Natural killer cell (primary cell): Measurements from ENCODE around the gene ADCY2. TPM values are rescaled to one million over a fixed set of nuclear protein-coding genes. Genes with fewer than 3 reads are reported as not detected.

ENCODE experiments used
- ATAC-seq, 3 donors: fragments of 150-1000 bp in 2 of 3; fragments of 200-7000 bp in 1 of 3; cut with Tn5 transposase; 1 replicate in 1 of 3; 2 replicates in 2 of 3; pipeline ENCODE4 v1.10.0; 2021; ENCODE audit warnings: mild to moderate bottlenecking in 2 of 3, moderate library complexity in 2 of 3
- DNase-seq, 2 donors: peaks; one replicate each; pipeline versions ENCODE4 v3.0.0 to v3.0.0-alpha.2; 2013 to 2021; ENCODE audit warnings: mixed read lengths in 1 of 2
- H3K27ac ChIP-seq: one replicate; pipeline ENCODE4 v1.5.1; 2013; ENCODE audit warnings: mild to moderate bottlenecking, low read length
- H3K27me3 ChIP-seq: one replicate; pipeline ENCODE4 v1.6.1; 2013; ENCODE audit warnings: low read length; ENCODE audit not compliant: control insufficient read depth, insufficient read depth
- H3K36me3 ChIP-seq: one replicate; pipeline ENCODE4 v1.6.1; 2013; ENCODE audit warnings: low read length; ENCODE audit not compliant: control insufficient read depth, insufficient read depth
- H3K4me1 ChIP-seq: one replicate; pipeline ENCODE4 v1.6.1; 2013; ENCODE audit warnings: low read length; ENCODE audit not compliant: control insufficient read depth, insufficient read depth
- H3K4me3 ChIP-seq: one replicate; pipeline ENCODE4 v1.5.1; 2013; ENCODE audit warnings: low read length
- H3K9me3 ChIP-seq: one replicate; pipeline ENCODE4 v1.6.1; 2013; ENCODE audit warnings: low read length; ENCODE audit not compliant: control insufficient read depth, insufficient read depth
- H3K27ac Mint-ChIP-seq, 2 donors: one replicate each; pipeline ENCODE4 v1.8.0; 2022; ENCODE audit warnings: mild to moderate bottlenecking in 2 of 2, mixed read lengths in 2 of 2, moderate library complexity in 1 of 2
- H3K27me3 Mint-ChIP-seq, 2 donors: one replicate each; pipeline ENCODE4 v1.8.0; 2022; ENCODE audit warnings: low read depth in 2 of 2, mixed read lengths in 2 of 2
- H3K36me3 Mint-ChIP-seq: one replicate; pipeline ENCODE4 v1.8.0; 2022; ENCODE audit warnings: mixed read lengths
- H3K4me1 Mint-ChIP-seq, 2 donors: one replicate each; pipeline ENCODE4 v1.8.0; 2022; ENCODE audit warnings: mixed read lengths in 2 of 2
- H3K4me3 Mint-ChIP-seq: one replicate; pipeline ENCODE4 v1.8.0; 2022; ENCODE audit warnings: mild to moderate bottlenecking, moderate library complexity, mixed read lengths
- H3K9me3 Mint-ChIP-seq, 2 donors: one replicate each; pipeline ENCODE4 v1.8.0; 2022; ENCODE audit warnings: mixed read lengths in 2 of 2
- WGBS: methylation state at CpG from one replicate; pipeline ENCODE4 v1.1.7; 2013; ENCODE audit warnings: missing lambda C conversion rate; ENCODE audit not compliant: insufficient coverage; 5-methylcytosine and 5-hydroxymethylcytosine counted together
- intact Hi-C: fragments of 100-400 bp; cut with micrococcal nuclease; formaldehyde crosslinking; loops from one replicate; pipeline ENCODE4 v1.14.2; 2022
- total RNA-seq, 4 donors: library from RNA; stranded (reverse); fragments of 120-200 nt in 1 of 4; gene quantifications; one replicate each; pipeline versions ENCODE4 v1.2.3 to v1.2.4, GENCODE V29; 2013 to 2022
- TF ChIP-seq, protein P1 (sequence below): fragments of 200-600 bp; IDR thresholded peaks from one replicate; pipeline ENCODE4 v1.8.0; 2022; ENCODE audit warnings: antibody characterized with exemption

Gene ADCY2
- total RNA-seq, 3 donors from 2014 or later (not counting 1 experiment from before 2014, with no cell fraction given): not detected

DNA sequence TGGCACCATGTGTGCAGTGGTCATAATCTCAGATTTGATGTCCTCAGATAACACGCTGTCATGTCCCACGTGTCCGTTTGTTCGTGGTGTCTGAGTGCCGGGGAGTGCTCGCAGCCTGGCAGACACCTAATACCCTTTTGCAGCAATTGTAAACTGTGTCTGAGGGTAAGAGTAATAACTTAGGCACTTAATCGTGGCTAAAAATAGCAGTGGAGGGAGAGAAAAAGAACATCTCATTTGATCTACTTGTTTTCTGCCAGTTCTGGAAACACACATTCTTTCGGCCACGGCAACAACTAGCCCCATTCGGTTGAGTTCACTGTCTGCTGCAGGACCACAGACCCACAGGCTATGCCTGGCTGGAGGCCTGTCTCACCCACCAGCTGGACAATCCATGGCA lies 16.5 kb downstream of the ADCY2 start:
- no peak overlapping the region for H3K27ac Mint-ChIP-seq
- Histone ChIP-seq H3K4me1 (no peaks in the 10 kb centered on the region), H3K9me3 (no peaks in the 10 kb centered on the region), H3K27ac (no peak overlapping the region), H3K27me3 (no peaks in the 10 kb centered on the region), H3K36me3 (no peaks in the 10 kb centered on the region), H3K4me3 (no peak overlapping the region)
- no peaks in the 10 kb centered on the region for H3K27me3 Mint-ChIP-seq
- TF ChIP-seq, protein P1, sequence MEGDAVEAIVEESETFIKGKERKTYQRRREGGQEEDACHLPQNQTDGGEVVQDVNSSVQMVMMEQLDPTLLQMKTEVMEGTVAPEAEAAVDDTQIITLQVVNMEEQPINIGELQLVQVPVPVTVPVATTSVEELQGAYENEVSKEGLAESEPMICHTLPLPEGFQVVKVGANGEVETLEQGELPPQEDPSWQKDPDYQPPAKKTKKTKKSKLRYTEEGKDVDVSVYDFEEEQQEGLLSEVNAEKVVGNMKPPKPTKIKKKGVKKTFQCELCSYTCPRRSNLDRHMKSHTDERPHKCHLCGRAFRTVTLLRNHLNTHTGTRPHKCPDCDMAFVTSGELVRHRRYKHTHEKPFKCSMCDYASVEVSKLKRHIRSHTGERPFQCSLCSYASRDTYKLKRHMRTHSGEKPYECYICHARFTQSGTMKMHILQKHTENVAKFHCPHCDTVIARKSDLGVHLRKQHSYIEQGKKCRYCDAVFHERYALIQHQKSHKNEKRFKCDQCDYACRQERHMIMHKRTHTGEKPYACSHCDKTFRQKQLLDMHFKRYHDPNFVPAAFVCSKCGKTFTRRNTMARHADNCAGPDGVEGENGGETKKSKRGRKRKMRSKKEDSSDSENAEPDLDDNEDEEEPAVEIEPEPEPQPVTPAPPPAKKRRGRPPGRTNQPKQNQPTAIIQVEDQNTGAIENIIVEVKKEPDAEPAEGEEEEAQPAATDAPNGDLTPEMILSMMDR: no peak
- ATAC-seq (no peak), DNase-seq (no peak)
- H3K4me3 Mint-ChIP-seq: no peak overlapping the region
- H3K4me1 Mint-ChIP-seq: no peaks in the 10 kb centered on the region
- no peaks in the 10 kb centered on the region for H3K36me3 Mint-ChIP-seq
- intact Hi-C loops: no loop called here
- 87% methylated on average over 10 of the region's 10 CpGs for WGBS
- peaks cover under 1 to 7% of the 10 kb centered on the region in 2 donors for H3K9me3 Mint-ChIP-seq

- no peaks in the 10 kb centered on the region for H3K36me3 ChIP-seq
- peaks cover 6 to 7% of the 10 kb centered on the region in 2 donors for H3K9me3 Mint-ChIP-seq
- H3K27ac Mint-ChIP-seq: no peak overlapping the region
- no peaks in the 10 kb centered on the region for H3K4me1 ChIP-seq
- no peaks in the 10 kb centered on the region for H3K27me3 Mint-ChIP-seq
- no peak for DNase-seq
- ATAC-seq: no peak
- intact Hi-C loops: no loop called here
- 92% methylated on average over 7 of the region's 7 CpGs for WGBS
- no peak overlapping the region for H3K4me3 ChIP-seq
- no peaks in the 10 kb centered on the region for H3K36me3 Mint-ChIP-seq
- H3K4me3 Mint-ChIP-seq: no peak overlapping the region
- H3K27ac ChIP-seq: no peak overlapping the region
- TF ChIP-seq, protein P1: no peak
- H3K4me1 Mint-ChIP-seq: no peaks in the 10 kb centered on the region
- H3K9me3 ChIP-seq: no peaks in the 10 kb centered on the region
- no peaks in the 10 kb centered on the region for H3K27me3 ChIP-seq
These were observed 19.2 kb downstream of the ADCY2 start for GRCh38 chr5:7415123-7415522.

GRCh38 chr5:7415587-7416535 lies 19.9 kb downstream of the ADCY2 start:
- Histone ChIP-seq H3K9me3 (no peaks in the 10 kb centered on the region), H3K27ac (no peak overlapping the region), H3K27me3 (no peaks in the 10 kb centered on the region), H3K4me3 (no peak overlapping the region), H3K36me3 (no peaks in the 10 kb centered on the region), H3K4me1 (no peaks in the 10 kb centered on the region)
- WGBS: 89% methylated on average over 9 of the region's 10 CpGs
- no peak for DNase-seq
- TF ChIP-seq, protein P1: no peak
- H3K4me1 Mint-ChIP-seq: no peaks in the 10 kb centered on the region
- H3K36me3 Mint-ChIP-seq: no peaks in the 10 kb centered on the region
- H3K4me3 Mint-ChIP-seq: no peak overlapping the region
- ATAC-seq: no peak
- H3K27ac Mint-ChIP-seq: no peak overlapping the region
- H3K9me3 Mint-ChIP-seq: peaks cover 6 to 7% of the 10 kb centered on the region in 2 donors
- H3K27me3 Mint-ChIP-seq: no peaks in the 10 kb centered on the region
- intact Hi-C loops: no loop called here
